ENCODE measurements around the gene P3H1.
"Not testable (repeated sequence)": the region's sequence is repeated elsewhere in the genome, so short reads cannot be mapped to it uniquely, and the experiment has no call there.

The P3H1 gene

GRCh38 chr1:42742617-42743316, 24.1 kb downstream of the P3H1 start:
- DNase-seq = no peak

DNA sequence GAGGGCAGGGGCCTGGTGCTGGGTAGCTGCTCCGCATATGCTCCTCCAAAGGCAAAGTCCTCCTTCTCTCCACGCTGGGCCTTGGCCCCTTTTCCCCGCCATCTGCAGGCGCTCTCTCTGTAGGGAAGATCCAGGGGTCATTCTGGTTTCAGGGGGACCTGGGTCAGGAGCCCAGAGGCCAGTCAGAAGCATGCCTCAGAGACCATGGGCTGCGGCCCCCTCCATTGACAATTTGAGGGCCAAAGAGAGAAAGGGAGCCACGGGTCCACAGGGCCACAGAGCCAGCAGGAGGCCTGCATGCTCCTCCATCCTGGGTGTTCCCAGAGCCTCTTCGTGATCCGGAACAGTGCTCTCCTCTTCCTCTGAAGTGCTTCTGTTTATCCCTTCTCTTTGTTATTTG, 24.7 kb downstream of the P3H1 start:
- DNase-seq = no peak

DNA sequence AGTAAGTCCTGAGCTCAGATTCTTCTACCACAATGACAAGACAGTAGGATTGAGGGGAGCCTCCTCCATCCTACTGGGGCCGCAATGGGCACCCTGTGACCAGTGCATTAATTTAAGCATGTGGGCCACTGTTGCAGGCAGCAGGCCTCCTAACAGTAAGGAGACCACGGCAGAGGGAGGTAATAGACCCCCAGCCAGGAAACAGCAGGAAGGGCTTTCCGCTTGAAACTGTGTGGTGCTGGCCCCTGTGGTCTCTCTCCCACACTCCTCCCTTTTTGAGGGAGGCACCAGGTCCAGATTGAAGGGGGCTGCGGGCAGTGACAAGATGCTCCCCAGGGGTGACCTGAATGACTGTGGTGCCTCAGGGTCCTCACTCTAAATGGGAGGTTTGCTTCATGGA, 25.1 kb downstream of the P3H1 start:
- DNase-seq = no peak

DNA sequence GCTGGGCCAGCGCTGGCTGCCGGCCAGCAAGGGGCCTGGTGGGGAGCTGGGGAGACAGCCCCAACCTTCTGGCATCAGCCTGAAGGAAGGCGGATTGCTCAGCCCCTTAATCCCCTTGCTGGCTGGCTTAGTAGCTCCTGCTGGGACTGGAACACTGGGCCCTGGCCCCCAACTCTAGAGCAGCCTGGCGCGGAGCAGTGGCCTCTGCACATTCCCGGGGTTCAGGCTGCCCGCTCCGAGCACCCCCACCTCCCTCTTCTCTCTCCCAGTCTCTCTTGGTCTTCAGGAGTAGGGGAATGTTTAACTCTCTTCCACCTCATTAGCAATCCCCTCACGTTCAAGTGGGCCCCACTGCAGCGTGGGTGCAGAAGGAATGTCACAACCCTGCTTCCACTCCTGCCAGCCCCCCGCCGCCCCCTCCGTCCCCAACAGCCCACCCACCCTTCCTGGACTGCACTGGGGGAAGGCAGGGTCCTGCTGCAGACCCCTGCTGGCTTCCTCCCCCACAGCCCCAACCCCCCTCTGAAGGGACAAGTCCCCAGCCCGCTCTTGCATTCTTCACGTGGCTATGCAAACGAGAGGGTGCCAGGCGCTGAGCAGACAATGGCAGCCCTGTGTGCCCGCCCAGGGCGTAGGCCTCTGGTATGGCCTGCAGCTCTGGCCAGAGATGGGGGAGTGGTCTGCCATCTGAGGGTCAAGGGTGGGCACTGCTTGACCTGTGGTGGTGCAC, 25.8 kb downstream of the P3H1 start:
- no peak for DNase-seq

DNA sequence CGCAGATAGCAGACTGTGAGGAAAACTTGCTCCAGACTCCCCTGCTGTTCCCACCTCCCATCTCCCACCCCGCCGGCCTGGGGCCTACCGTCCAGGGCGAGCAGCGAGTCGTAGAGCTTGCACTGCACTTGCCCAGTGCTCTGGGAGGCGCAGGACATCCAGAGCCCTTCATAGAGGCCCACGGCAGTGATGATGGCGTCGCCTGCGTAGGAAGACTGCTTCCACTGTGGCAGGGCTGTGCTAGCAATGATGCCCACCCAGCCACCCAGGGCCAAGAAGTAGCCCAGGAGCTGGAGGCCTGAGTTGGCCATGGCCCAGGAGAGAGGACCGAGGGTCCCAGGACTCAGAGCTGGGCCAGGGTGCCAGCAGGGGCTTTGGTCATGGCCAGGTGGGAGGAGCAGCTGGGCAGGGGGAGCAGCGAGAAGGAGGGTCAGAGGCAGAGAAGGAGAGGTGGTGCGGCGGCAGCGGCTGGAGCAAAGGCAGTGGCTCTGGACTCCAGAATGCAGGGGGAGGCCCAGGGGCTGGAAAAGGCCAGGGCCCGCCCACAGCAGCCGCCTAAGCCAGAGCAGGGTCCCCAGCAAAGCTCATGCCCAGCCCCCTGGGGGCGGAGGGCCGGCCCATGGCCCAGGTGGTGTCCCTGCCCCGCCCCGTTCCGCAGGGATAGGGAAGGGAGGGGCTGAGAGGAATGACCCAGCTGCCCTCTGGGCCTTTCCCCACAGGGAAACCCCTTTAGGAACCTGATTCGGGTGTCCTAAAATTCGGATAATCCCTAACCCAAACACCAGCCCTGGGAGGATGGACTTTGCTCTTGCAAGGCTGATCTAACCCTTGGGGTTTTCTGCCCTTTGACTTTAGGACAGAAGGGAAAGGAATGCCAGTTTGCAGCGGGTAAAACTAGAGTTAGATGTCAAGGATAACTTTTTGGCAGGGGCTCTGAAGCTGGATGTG, 26.8 kb downstream of the P3H1 start, which contains the start of gene CLDN19:
Gene CLDN19 (minus strand): TSS at position 484 of the 948 bp plus-strand sequence. CDS start 173 bp downstream, at position 311.
- DNase-seq = no peak

DNA sequence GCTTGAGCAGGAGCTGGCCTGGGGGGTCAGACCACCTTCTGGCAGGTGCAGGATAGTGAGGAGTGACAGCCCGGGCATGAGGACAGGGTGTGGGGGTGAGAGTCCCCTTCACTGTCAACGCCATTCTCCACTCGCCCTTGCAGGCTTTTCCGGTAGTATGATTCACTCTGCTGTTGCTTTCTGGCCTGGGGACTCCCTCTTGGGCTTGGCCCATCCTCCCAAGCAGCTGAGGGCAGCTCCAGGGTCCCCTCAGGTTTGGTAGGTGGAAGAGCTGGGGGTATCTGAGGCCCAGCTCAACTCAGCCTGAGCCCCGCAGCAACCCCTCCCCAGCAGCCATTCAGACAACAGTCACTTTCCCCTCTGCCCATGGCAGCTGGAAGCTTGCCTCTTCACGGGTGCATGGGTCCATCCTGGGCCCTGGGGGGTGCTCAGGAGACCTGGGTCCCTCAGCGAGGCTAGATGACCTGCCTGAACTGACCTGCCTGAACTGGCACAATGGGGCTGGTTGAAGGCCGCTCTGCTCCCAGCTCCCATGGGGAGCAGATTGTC, 28.1 kb downstream of the P3H1 start:
- DNase-seq = no peak

GRCh38 chr1:42737986-42738677, 28.7 kb downstream of the P3H1 start:
- DNase-seq = no peak

DNA sequence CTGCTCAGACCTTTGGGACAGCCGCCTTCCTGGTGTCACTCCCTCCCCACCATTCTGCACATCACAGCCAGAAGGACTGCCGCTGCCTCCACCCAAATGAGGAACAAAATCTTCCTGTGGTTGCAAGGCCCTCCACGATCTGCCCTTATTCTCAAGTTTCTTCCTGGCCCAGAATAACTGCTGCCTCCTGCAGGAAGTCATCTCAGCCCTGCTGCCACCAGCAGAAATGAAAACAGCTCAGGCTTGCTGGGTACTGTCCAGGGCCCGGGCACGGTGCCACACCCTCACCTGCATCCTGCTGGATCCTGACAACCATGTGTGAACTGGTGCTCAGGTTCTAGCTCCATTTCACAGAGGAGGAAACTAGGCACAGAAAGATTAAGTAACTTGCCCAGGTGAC, 29.6 kb downstream of the P3H1 start:
- DNase-seq = no peak

GRCh38 chr1:42736571-42737200, 30.1 kb downstream of the P3H1 start:
- DNase-seq = no peak

GRCh38 chr1:42736152-42736551, 30.7 kb downstream of the P3H1 start:
- DNase-seq = no peak

DNA sequence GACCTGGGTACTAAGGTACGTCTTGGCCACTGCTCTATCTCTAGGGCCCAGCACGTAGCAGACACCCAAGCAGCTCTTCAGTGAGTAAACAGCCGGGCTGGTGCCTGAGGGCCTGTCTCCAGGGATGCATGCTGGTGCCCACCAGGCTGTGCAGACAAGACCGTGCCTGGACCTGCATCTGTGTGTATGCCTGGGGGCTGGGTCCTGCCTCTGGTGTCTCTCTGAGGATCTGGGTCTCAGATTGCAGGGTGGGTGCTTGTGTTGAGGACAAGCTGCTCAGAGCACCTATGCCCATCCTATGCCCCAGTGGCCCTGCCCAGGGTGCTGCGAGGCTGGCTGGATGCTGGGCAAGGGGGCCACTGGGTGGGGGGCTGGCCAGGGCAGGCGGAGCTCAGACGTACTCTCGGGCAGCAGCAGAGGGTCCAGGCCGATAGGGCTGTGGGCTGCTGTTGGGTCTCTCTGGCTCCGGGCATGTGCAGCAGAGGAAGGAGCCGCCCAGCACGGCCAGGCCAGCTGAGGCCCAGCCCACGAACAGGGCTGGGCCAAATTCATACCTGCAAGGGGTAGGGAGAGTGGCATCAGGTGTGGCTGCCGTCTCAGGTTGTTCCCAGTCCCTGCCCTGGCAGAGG, 31.2 kb downstream of the P3H1 start:
- DNase-seq = peak; percentile 26

GRCh38 chr1:42735056-42735455, 31.8 kb downstream of the P3H1 start:
- no peak for DNase-seq

DNA sequence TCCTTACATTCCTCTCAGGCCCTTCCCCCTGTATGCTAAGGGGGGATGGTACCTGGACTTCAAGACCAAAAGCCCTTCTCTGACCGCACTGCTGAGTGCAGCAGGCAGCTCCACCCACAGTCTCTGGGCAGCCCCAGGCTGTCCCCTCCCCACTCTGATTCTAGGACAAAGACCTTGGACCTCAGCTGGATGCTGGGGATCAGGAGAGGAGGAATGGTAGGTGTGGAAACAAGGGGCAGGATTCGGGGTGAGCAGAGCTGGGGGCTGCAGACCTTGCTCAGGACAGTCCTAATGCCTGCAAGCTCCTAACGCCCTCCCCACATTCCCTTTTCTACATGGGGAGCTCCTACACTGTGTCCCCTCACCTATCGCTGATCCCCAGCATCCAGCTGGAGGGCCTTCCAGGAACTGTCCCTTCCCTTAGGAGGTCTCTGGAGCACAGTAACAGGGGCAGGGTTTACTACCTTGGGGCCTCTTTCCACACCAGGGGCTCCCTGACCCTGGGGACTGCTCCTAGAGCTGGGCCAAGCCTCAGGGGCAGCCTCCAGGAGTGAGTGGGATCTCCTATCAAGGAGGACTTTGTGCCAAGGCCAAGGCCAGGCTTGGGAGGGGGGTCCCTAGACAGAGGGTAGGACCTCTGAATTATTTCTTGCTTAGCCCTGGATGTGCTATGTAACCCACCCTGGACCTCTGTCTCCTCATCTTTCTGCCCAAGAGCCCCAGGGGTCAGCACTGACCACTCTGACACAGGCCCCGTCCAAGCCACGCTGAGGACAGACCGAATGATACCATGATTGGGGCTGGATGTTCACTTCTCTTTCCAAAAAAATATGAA, 32.4 kb downstream of the P3H1 start:
- no peak for DNase-seq

DNA sequence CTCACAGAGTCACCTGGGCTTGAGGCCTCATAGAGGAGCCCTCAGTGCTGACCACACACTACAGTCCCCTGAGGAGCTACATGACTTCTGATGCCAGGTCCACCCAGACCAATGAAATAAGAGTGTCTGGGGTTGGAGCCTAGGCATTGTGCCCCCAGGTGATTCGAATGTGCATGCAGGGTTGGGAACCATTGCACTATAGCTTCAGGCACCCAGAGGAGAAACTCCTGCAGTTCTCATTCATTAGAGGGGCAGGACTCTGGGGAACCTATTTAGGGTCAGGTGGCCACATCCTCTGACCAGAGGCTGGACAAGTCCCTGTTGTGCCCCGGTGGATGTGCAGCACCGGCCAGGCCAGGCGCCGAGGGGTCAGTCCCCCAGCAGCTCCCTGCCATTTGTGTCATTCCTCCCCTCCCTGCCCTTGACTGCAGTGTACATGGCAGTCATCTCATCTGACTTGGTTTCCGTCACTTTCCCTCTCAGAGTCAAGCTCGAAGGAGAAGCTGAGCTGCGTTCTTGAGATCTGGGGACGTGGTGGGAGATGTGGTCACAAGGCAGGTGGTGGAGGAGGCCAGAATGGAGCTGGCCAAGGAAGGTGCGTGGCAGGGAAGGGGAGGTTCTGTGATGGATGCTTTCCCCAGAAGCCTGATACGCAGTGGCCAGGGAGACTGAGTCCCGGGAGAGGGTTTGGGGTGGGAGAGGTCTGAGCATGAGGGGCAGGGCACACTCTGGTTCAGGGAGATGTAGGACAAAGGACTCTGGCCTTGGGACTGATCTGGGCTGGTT, 33.2 kb downstream of the P3H1 start:
- no peak for DNase-seq

- no peak for DNase-seq
Measured at GRCh38 chr1:42732126-42732680, 34.6 kb downstream of the P3H1 start.

DNA sequence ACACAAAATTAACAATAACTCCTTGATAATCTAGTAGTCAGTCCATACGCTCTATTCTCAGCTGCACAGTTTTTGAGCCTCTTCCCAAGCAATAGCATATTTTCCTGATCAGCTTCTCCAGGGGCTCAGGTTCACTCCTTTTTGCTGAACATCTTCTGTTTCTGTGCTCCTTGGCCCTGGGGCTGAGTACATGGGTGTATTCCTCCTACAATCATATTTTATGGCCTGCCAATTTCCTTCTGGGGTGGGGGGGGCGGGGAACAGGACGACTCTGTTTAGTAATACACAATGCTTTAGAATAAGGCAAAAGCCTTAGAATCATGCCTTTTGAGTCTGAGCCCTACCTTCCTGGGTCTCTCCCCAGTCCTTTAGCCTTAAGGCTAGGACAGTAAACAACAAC, 35.2 kb downstream of the P3H1 start:
- no peak for DNase-seq

DNA sequence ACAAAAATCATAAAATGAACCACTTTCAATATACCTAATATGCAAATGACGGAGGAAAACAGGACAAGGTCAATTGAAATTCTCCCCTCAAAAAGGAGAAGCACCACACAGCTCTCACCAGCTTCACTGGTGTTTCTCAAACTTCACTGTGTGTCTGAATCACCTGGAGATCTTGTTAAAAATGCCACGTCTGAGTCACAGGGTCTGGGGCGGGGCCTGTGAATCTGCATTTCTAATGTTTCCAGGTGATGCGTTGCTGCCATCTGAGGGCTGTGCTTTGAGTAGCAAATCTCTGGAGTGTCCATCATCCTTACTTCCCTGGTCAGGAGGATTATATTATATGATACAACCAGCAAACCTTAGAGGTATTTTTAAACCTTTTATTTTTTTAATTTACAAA, 35.8 kb downstream of the P3H1 start:
- DNase-seq = no peak

GRCh38 chr1:42730002-42730401, 36.8 kb downstream of the P3H1 start:
- no peak for DNase-seq

GRCh38 chr1:42725820-42726219, 41.0 kb downstream of the P3H1 start:
- DNase-seq = not testable (repeated sequence)

All from NCI-H345 (cell line).